OCI-M2 (cell line): ENCODE data around the gene GJB4.
"Not testable (repeated sequence)": the region's sequence is repeated elsewhere in the genome, so short reads cannot be mapped to it uniquely, and the experiment has no call there.

ENCODE experiments used
- DNase-seq: peaks from one replicate; lab custom pipeline; 2025; ENCODE audit not compliant: unreplicated experiment; lab: John Stamatoyannopoulos, UW

GJB4 gene

GRCh38 chr1:34759503-34760357 is at the start of gene GJB4:
Gene GJB4, plus strand, starts transcription at chr1:34759740. Its CDS starts 1,515 bp downstream, at chr1:34761255.
- no peak for DNase-seq

GRCh38 chr1:34710812-34711211 is 48.7 kb upstream of the GJB4 start:
- DNase-seq: no peak

GRCh38 chr1:34711485-34711884 is 48.1 kb upstream of the GJB4 start:
- DNase-seq: no peak

- no peak for DNase-seq
Observed at GRCh38 chr1:34712007-34712688, 47.4 kb upstream of the GJB4 start.

GRCh38 chr1:34713443-34713842 is 46.1 kb upstream of the GJB4 start:
- no peak for DNase-seq

- no peak for DNase-seq
Observed at GRCh38 chr1:34714386-34714785, 45.2 kb upstream of the GJB4 start.

- DNase-seq: no peak
Observed at GRCh38 chr1:34715139-34715538, 44.4 kb upstream of the GJB4 start.

GRCh38 chr1:34721241-34721640 is 38.3 kb upstream of the GJB4 start:
- DNase-seq: no peak

- DNase-seq: no peak
Observed at GRCh38 chr1:34721646-34722355, 37.7 kb upstream of the GJB4 start.

- no peak for DNase-seq
Observed at GRCh38 chr1:34726861-34727260, 32.7 kb upstream of the GJB4 start.

- DNase-seq: no peak
Observed at GRCh38 chr1:34730485-34730884, 29.1 kb upstream of the GJB4 start.

- DNase-seq: not testable (repeated sequence)
Observed at GRCh38 chr1:34732831-34733230, 26.7 kb upstream of the GJB4 start.

- DNase-seq: no peak
Observed at GRCh38 chr1:34736692-34737091, 22.8 kb upstream of the GJB4 start.

- not testable (repeated sequence) for DNase-seq
Observed at GRCh38 chr1:34737236-34737635, 22.3 kb upstream of the GJB4 start.

- DNase-seq: no peak
Observed at GRCh38 chr1:34739613-34740012, 19.9 kb upstream of the GJB4 start.

- no peak for DNase-seq
Observed at GRCh38 chr1:34740161-34740868, 19.2 kb upstream of the GJB4 start.

GRCh38 chr1:34742667-34743270 is 16.8 kb upstream of the GJB4 start:
- no peak for DNase-seq

- DNase-seq: no peak
Observed at GRCh38 chr1:34743775-34744174, 15.8 kb upstream of the GJB4 start.

GRCh38 chr1:34744851-34745250 is 14.7 kb upstream of the GJB4 start:
- DNase-seq: no peak

- DNase-seq: no peak
Observed at GRCh38 chr1:34745666-34746065, 13.9 kb upstream of the GJB4 start.

- no peak for DNase-seq
Observed at GRCh38 chr1:34746101-34746500, 13.4 kb upstream of the GJB4 start.
